ENCODE measurements around the gene FYB1. TPM values are rescaled to one million over a fixed set of nuclear protein-coding genes. Genes with fewer than 3 reads are reported as not detected.

FYB1 gene
- total RNA-seq, 1 donor from 2014 or later: 74.1 TPM

GRCh38 chr5:39260095-39260494, 40.7 kb upstream of the FYB1 start:
- Histone ChIP-seq H3K4me1 (no peaks in the 10 kb centered on the region), H3K9me3 (no peaks in the 10 kb centered on the region), H3K27ac (no peak overlapping the region), H3K36me3 (no peaks in the 10 kb centered on the region), H3K4me3 (no peak overlapping the region), H3K27me3 (no peaks in the 10 kb centered on the region)
- TF ChIP-seq, protein P1, sequence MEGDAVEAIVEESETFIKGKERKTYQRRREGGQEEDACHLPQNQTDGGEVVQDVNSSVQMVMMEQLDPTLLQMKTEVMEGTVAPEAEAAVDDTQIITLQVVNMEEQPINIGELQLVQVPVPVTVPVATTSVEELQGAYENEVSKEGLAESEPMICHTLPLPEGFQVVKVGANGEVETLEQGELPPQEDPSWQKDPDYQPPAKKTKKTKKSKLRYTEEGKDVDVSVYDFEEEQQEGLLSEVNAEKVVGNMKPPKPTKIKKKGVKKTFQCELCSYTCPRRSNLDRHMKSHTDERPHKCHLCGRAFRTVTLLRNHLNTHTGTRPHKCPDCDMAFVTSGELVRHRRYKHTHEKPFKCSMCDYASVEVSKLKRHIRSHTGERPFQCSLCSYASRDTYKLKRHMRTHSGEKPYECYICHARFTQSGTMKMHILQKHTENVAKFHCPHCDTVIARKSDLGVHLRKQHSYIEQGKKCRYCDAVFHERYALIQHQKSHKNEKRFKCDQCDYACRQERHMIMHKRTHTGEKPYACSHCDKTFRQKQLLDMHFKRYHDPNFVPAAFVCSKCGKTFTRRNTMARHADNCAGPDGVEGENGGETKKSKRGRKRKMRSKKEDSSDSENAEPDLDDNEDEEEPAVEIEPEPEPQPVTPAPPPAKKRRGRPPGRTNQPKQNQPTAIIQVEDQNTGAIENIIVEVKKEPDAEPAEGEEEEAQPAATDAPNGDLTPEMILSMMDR (IDR thresholded peaks at IDR 0.05): no peak
- no peak for DNase-seq (ENCODE audit: low spot score in 2 of 2)
- intact Hi-C loops (cut with DNase I): no loop called here

DNA sequence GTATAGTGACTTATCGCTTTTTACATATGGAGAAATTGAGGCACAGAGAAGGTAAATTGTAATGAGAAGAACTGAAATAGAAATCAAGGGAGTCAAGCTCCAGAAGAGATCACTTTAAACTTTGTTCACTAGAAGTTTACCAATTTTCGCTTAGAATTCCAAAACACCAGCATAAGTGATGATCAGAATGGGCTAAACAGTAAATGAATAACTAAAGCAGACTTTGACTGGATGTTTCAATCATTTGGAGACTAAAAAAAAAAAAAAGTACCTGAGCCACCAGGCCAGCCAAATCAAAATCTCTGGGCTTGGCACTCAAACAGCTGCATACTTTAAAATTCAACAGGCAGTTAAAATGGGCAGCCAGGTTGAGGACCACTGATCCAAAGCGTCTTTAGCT, 38.2 kb upstream of the FYB1 start:
- H3K4me1 ChIP-seq: no peaks in the 10 kb centered on the region
- H3K4me3 ChIP-seq: no peak overlapping the region
- no peak overlapping the region for H3K27ac ChIP-seq
- no peak for DNase-seq (ENCODE audit: low spot score in 2 of 2)
- intact Hi-C loops (cut with DNase I): no loop called here
- no peaks in the 10 kb centered on the region for H3K36me3 ChIP-seq
- no peaks in the 10 kb centered on the region for H3K9me3 ChIP-seq
- H3K27me3 ChIP-seq: no peaks in the 10 kb centered on the region
- TF ChIP-seq, protein P1 (IDR thresholded peaks at IDR 0.05): no peak

DNA sequence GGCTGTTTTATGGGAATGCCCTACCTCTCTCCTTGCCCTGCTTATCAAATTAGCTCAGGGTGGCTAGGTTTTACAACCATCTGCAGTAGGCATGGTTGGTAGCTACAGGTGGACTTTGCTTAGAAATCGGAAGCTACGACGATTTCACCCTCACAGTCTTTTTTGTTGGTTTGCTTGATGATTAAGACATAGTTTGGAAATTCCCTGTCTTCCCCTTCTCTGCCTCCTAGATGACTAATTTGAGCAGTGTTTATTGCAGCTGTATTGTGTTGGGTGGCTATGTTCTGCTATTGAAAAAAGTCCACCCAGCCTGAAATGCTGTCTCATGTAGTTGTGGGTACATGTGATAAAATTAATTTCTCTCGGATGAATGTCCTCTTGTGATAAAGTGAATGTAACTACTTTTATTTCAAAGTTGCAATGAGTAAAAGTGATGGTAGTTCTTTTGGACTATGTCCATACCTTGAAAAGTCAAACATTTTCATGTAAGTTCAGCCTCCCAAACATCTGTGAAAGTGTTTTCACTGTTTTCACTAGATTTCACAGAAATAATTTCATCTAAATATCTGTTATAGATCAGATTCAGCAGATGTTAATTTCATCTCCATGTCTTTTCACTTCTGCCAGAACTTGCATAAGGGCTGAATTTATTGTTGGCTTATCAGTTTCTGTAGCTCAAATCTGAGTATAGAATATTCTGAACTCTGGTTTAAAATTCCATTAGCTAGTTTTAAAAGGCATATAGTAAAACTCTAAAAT, 37.3 kb upstream of the FYB1 start:
- intact Hi-C loops (cut with DNase I): no loop called here
- no peak overlapping the region for H3K4me3 ChIP-seq

GRCh38 chr5:39255406-39255805, 36.0 kb upstream of the FYB1 start:
- no peak for DNase-seq (ENCODE audit: low spot score in 2 of 2)
- Histone ChIP-seq H3K27me3 (no peaks in the 10 kb centered on the region), H3K27ac (no peak overlapping the region), H3K36me3 (no peaks in the 10 kb centered on the region), H3K9me3 (no peaks in the 10 kb centered on the region), H3K4me1 (no peaks in the 10 kb centered on the region), H3K4me3 (no peak overlapping the region)
- intact Hi-C loops (cut with DNase I): no loop called here
- TF ChIP-seq, protein P1 (IDR thresholded peaks at IDR 0.05): no peak

More for the DNA sequence above, 37.3 kb upstream of the FYB1 start:
- Histone ChIP-seq H3K36me3 (no peaks in the 10 kb centered on the region), H3K27me3 (no peaks in the 10 kb centered on the region), H3K4me1 (no peaks in the 10 kb centered on the region), H3K9me3 (no peaks in the 10 kb centered on the region), H3K27ac (no peak overlapping the region)
- no peak for DNase-seq (ENCODE audit: low spot score in 2 of 2)
- TF ChIP-seq, protein P1 (IDR thresholded peaks at IDR 0.05): no peak

DNA sequence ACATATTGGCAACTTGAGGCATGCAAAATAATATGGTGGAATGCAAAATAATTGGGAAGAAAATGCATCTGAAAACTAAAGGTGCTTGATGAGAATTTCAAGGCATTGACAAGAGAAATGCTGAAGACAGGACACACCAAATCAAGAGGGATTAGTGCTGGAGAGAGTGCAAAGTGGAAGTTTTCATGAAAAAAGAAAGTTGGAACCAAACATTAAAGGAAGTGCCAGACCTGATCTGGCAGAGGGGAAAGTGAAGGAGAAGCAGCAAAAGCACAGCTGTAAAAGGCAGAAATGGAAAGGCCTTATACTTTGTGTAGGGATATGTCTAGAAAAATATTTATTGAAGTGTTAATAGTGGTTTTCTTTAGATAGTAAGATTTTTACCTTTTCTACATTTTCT, 35.3 kb upstream of the FYB1 start:
- intact Hi-C loops (cut with DNase I): no loop called here
- no peaks in the 10 kb centered on the region for H3K36me3 ChIP-seq
- no peaks in the 10 kb centered on the region for H3K27me3 ChIP-seq
- no peaks in the 10 kb centered on the region for H3K9me3 ChIP-seq
- no peaks in the 10 kb centered on the region for H3K4me1 ChIP-seq
- DNase-seq (ENCODE audit: low spot score in 2 of 2): no peak
- TF ChIP-seq, protein P1 (IDR thresholded peaks at IDR 0.05): no peak
- no peak overlapping the region for H3K4me3 ChIP-seq
- no peak overlapping the region for H3K27ac ChIP-seq
